ENCODE results near the gene EEIG1.

Gene EEIG1

DNA sequence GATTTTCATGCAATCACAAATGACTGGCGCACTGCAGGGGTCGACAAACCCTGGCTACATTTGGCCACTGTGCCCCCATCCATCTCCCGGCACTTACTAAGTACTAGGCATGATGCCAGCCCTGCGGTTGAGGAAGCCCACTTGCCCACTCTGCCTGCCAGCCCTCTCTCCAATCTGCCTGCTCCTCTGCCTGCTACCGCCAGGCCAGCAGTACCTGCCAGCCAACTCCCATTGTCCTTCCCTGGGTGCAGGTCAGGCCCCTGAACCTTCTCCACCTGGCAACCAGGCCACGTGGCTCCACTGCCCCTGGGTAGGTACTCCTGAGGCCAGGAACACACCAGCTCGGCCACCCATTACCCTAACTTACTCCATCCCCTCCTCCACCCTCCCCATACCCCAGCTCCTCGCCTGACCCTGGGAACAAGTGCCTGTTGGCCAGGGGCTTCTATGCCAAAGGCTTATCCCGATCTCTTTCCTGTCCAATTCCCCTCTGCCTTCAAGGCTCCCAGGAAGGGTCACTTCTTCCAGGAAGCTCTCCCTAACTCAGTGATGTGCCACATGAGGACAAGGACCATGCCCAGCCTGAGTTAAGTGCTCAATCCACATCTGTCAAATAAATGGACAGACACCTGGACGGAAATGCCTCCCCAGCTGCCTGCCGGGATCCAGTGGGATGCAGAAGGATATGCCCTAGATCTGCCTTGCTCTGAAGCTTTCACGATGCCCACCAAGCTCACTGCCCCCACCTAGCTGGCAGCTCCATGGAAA lies 6.6 kb downstream of the EEIG1 start:
- DNase-seq: no peak

DNA sequence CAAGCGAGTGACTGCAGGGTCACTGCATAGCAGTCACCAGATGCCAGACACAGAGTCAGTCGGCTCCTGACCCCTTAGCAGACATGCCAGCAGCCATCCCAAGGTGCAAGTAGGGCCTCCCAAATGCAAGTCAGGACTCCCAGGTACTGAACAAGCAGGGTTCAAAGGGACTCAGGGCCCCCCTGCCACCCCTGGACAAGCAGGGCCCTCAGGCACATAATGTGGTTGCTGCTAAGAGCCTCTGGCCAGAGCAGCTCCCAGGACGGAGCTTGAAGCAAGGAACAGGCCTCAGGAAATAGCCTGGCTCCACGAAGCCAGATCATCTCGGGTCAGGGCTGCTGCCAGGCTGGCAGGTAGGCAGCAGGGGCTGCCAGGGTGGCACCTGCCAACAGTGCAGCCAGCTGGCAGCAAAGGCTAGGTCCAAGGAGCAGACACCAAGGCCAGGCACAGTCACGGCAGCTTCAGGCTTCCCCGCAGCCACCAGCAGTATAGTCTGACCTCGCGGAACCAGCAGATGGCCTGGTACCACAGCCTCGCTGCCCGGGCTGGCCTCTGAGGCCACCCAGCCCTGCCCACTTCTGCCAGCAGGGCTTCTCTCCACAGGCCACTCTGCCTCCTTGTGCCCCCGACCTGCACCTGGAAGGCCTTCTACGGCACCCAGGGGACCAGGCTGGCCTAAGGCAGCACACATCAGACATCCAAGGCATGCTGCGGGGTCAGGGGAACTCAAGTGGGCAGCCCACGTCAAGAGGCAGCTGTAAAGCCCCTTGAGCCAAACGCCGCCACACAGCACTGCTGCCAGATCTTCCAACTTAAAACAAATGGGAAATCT lies 7.4 kb downstream of the EEIG1 start:
- DNase-seq: no peak

DNA sequence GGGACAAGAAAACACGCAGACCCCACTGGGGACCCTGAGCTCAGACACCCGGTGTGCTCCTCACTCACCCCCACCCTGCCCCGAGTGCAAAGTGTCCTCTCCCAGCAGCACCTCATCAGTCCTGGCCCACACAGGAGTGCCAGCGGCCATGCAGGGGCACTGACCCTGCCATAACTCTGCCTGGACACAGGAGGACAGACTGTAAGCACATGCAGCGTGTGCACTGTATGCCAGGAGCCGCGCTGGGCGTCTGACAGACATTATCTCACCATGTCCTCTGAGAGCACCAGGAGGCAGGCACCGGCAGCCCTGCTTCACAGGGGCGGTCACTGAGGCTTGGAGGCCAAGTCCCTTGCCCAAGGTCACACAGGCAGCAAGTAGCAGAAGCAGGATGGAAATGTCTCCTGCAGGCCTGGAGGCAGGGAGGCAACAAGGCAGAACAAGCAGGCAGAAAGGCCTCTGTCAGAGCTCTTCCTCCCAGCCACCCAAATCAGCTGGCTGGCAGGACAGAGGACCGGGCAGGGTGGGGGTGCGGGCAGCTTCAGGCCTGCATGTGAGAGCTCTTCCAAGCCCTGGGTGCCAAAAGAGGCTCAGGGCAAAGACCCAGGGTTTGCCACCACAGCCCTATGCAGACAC lies 8.4 kb downstream of the EEIG1 start:
- no peak for DNase-seq

- DNase-seq: peak; percentile 58
Measured at GRCh38 chr9:127971357-127972235, 9.2 kb downstream of the EEIG1 start.

GRCh38 chr9:127970401-127971313 lies 10.1 kb downstream of the EEIG1 start:
- no peak for DNase-seq

DNA sequence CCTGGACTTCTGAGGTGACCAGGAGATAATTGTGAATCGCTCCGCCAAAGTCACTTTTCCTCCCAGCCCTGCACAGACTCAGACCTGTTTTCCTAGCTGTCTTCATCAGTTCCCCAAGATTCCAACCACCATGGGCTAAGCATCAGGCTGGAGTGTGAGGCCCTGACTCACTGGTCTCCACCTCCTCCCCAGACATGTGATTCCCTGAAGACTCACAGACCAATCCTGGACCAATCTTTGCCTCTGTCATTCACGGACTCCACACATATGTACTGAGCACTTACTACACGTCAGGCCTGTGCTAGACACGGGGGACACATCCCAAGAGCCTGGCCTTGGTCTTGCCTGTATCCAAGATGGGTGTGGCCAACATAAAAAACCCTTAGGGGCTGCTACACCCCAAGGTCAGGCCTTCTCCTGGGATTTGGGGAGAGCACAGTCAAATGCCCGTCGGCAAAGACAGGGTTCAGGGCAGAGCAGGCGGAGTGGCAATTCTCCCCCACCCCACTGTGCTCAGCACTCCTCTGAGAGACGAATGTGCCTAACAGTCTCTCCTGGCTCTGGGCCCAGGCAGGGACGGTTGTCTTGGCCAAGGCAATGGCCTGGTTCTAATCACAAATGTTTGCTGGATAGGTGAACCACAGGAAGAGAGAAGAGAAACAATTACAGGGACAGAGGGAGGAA lies 11.9 kb downstream of the EEIG1 start:
- DNase-seq: no peak

DNA sequence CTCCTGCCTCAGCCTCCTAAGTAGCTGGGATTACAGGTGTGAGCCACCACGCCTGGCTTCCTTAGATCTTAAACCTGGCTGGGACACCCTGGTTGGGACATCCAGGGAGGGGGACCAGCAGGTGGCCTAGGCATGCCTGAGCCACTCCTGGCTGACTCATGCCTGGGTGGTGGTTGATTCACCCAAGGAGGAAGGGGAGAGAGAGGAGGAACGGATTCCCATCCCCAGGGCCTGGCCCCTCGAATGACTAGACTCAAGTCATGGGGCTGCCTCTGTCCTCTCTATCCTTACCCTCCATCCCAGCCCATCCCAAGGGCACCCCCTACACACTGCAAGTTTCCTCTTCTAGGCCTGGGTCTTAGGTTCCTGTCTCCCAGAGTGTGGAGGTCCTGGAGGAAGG lies 12.7 kb downstream of the EEIG1 start:
- no peak for DNase-seq

GRCh38 chr9:127967151-127967809 lies 13.5 kb downstream of the EEIG1 start:
- DNase-seq: no peak

DNA sequence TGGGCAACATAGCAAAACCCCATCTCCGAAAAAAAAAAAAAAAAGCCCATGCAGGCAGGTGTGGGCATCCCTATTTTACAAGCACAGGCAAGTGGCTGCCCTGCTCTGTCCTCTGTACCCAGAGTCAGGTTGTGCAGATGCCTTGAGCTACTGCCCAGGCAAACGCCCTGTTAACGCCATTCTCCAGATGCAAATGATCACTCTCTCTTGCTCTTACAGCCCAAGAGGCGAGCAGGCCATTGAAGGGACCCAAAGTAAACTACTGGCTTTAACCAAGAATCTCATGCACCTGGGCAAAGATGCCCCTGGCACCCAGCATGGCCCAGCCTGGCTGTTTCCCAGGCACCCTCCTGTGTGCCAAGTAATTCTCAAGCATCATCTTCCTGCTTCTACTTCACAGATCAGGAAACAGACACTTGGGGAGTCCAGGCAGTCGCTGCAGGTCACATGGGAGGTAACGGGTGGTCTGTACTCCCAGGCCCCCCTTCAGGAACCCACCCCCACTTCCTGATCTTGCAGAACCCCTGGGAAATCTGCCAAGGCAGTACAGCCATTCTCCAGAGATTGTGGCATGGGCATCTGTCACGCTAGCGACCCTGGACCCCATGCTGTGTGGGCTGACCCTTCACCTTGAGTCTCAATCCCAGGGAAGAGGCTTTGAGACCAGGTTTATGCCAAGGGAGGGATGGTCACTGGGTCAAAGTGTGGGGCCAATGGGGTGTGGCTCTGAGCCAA lies 14.2 kb downstream of the EEIG1 start:
- DNase-seq: peak; percentile 56

GRCh38 chr9:127965953-127966352 lies 14.8 kb downstream of the EEIG1 start:
- no peak for DNase-seq

- DNase-seq: no peak
Measured at GRCh38 chr9:127963359-127964064, 17.3 kb downstream of the EEIG1 start.

DNA sequence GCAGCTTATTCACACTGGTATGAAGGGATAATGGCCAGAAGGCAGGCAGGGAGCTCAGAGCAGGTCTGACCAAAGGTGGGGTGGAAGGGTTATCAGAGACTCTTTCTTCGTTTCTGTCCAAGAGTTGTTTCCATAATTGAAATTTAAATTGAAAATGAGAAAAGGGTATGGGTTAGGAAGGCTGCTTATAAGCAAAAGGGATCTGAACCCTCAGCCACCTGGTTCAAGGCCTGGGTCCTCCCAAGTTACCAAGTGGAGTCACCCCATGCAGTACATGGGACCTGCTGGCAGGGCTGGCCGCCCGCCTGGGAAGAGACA lies 17.8 kb downstream of the EEIG1 start:
- DNase-seq: no peak

DNA sequence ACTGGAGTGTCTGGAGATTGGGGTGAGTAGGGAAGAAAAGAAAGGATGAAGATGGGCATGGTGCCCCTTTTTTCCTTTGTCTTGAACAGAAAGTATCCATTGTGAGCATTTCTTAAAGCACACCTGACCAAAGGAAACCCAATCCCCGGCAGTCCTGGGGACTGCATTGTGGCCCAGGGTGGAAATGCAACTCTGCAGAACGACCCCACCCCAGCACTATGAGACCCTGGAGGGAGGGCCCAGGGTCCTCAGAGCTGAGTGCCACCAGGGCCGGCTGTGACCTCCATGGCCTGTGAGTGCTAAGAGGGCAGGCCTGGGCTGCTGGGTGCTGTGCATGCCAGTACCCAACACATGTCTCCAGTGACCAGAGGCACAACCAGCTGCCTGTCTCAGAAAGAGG lies 18.5 kb downstream of the EEIG1 start:
- DNase-seq: no peak

GRCh38 chr9:127961613-127962155 lies 19.1 kb downstream of the EEIG1 start:
- DNase-seq: no peak

DNA sequence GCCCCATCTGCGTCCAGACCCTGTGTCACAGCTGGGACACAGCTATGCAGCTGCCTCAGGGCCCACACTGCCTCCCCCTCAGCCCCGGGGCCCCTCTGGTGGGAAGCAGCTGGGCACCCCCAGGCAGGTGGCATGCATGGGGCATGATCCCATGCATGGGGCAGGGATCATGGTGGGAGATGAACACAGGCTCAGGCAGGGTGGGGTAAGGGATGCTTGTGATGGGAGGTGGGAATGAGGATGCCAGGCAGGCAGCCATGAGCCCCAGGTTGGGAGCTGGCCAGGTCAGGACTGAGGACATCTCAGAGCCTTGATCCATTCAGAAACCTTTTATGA lies 19.7 kb downstream of the EEIG1 start:
- DNase-seq: no peak

GRCh38 chr9:127960410-127961154 lies 20.2 kb downstream of the EEIG1 start:
- no peak for DNase-seq

DNA sequence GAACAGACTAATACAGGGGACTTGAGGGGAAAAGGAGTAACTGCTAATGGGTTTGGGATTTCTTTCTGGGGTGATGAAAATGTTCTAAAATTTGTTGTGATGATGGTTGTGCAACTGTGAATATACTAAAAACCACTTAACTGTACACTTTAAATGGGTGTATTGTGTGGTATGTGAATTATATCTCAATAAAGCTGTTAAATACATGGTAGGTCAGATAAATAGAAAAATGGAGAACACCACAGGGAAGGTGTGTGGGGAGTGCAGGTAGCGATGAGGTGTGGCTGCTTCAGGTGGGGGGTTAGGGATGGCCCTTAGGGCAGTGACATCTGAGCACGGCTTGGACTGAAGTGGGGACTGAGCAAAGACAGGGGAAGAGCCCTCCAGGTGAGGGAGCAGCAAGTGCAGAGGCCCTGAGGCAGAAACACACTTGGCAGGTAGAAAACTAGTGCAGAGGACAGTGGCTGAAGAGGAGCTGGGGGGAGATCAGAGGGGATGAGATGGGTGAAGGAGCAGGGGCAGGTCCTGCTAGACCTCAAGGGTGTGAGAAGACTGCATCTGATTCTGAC lies 20.9 kb downstream of the EEIG1 start:
- no peak for DNase-seq

- no peak for DNase-seq
Measured at GRCh38 chr9:127959398-127959797, 21.4 kb downstream of the EEIG1 start.
